ENCODE results near the gene TAF4. TPM values are rescaled to one million over a fixed set of nuclear protein-coding genes. Genes with fewer than 3 reads are reported as not detected.
"Not testable (repeated sequence)": the region's sequence is repeated elsewhere in the genome, so short reads cannot be mapped to it uniquely, and the experiment has no call there.

TAF4 gene
- total RNA-seq, 3 donors from 2014 or later = 11.1 to 13.0 (median 12.7) TPM

- TF ChIP-seq POLR2AphosphoS5 (IDR thresholded peaks at IDR 0.05) = no peak
- TF ChIP-seq, protein P1, sequence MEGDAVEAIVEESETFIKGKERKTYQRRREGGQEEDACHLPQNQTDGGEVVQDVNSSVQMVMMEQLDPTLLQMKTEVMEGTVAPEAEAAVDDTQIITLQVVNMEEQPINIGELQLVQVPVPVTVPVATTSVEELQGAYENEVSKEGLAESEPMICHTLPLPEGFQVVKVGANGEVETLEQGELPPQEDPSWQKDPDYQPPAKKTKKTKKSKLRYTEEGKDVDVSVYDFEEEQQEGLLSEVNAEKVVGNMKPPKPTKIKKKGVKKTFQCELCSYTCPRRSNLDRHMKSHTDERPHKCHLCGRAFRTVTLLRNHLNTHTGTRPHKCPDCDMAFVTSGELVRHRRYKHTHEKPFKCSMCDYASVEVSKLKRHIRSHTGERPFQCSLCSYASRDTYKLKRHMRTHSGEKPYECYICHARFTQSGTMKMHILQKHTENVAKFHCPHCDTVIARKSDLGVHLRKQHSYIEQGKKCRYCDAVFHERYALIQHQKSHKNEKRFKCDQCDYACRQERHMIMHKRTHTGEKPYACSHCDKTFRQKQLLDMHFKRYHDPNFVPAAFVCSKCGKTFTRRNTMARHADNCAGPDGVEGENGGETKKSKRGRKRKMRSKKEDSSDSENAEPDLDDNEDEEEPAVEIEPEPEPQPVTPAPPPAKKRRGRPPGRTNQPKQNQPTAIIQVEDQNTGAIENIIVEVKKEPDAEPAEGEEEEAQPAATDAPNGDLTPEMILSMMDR (IDR thresholded peaks at IDR 0.05) = no peak
- no peaks in the 10 kb centered on the region for H3K9me3 ChIP-seq
- no peak for DNase-seq (ENCODE audit: low spot score in 2 of 2)
- H3K36me3 ChIP-seq = no peaks in the 10 kb centered on the region
- H3K4me1 ChIP-seq = no peaks in the 10 kb centered on the region
- H3K27ac ChIP-seq = no peak overlapping the region
- H3K4me3 ChIP-seq = no peak overlapping the region
- intact Hi-C loops (cut with DNase I; ENCODE audit: low total_unique reads) = no loop called here
- peaks cover 0 to 18% of the 10 kb centered on the region in 2 donors for H3K27me3 ChIP-seq
Measured at GRCh38 chr20:62087227-62087626, 21.5 kb upstream of the TAF4 start.

- H3K27ac ChIP-seq = no peak overlapping the region
- intact Hi-C loops (cut with DNase I; ENCODE audit: low total_unique reads) = no loop called here
- no peaks in the 10 kb centered on the region for H3K9me3 ChIP-seq
- H3K36me3 ChIP-seq = no peaks in the 10 kb centered on the region
- TF ChIP-seq POLR2AphosphoS5 (IDR thresholded peaks at IDR 0.05) (no peak), POLR2A (IDR thresholded peaks at IDR 0.05) (no peak)
- TF ChIP-seq, protein P1 (IDR thresholded peaks at IDR 0.05) = no peak
- H3K27me3 ChIP-seq = peaks cover 0 to 11% of the 10 kb centered on the region in 2 donors
- no peaks in the 10 kb centered on the region for H3K4me1 ChIP-seq
- no peak overlapping the region for H3K4me3 ChIP-seq
- DNase-seq (ENCODE audit: low spot score in 2 of 2) = no peak
Measured at GRCh38 chr20:62085206-62085605, 19.5 kb upstream of the TAF4 start.

- H3K36me3 ChIP-seq; H3K27ac ChIP-seq; DNase-seq (ENCODE audit: low spot score in 2 of 2); H3K9me3 ChIP-seq; H3K4me3 ChIP-seq; H3K4me1 ChIP-seq; intact Hi-C loops (cut with DNase I; ENCODE audit: low total_unique reads): not testable (repeated sequence)
- peaks cover 0 to 11% of the 10 kb centered on the region in 2 donors for H3K27me3 ChIP-seq
Measured at GRCh38 chr20:62084224-62084623, 18.5 kb upstream of the TAF4 start.

DNA sequence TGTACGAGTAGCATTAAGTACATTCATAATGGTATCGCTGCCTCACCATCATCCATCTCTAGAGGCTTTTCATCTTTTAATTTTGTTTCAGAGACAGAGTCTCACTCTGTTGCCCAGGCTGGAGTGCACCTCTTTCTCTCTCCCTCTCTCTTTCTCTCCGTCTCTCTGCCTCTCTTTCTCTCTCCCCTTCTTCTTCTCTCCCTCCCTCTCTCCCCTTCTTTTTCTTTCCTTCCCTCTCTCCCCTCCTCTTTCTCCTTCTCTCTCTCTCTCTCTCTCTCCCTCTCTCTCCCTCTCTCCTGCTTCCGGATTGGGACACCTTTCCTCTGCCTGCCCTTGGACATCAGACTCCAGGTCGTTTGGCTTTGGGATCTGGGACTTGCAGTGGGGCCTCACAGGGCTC lies 17.6 kb upstream of the TAF4 start:
- H3K27me3 ChIP-seq = peaks cover 0 to 11% of the 10 kb centered on the region in 2 donors
- H3K9me3 ChIP-seq = no peaks in the 10 kb centered on the region
- TF ChIP-seq, protein P1 (IDR thresholded peaks at IDR 0.05) = no peak
- TF ChIP-seq POLR2AphosphoS5 (IDR thresholded peaks at IDR 0.05) = no peak
- no peak for TF ChIP-seq POLR2A (IDR thresholded peaks at IDR 0.05)
- no peak overlapping the region for H3K4me3 ChIP-seq
- no peaks in the 10 kb centered on the region for H3K36me3 ChIP-seq
- DNase-seq (ENCODE audit: low spot score in 2 of 2) = no peak
- no peak overlapping the region for H3K27ac ChIP-seq
- H3K4me1 ChIP-seq = no peaks in the 10 kb centered on the region
- intact Hi-C loops (cut with DNase I; ENCODE audit: low total_unique reads) = no loop called here

DNA sequence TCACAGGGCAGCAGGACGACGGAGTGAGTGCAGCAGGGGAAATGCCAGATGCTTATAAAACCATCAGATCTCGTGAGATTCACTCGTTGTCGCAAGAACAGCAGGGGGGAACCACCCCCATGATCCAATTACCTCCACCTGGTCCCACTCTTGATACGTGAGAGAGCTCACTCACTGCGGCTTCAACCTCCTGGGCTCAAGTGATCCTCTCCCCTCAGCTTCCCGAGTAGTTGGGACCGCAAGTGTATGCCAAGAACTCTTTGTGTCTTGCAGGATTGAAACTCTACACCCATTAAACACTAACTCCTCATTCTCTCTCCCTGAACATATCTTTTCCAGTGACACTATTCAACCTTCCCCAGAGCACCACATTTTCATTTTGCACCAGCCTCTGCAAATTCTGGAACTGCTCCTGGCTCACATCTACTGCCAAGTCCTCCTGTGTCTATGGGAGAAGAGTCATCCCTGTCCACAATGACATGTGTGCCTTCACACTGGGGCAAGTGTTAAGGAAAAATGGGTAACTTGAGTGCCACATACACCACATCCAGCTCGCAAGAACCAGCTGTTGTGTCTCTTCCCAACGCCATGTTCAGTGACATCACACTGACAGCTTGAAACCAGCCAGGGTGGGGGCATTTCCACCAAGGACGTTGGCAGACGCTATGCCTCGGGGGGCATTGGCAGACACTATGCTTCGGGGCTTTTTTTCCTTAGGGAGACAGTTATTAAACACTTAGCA lies 14.7 kb upstream of the TAF4 start:
- no peaks in the 10 kb centered on the region for H3K4me1 ChIP-seq
- H3K9me3 ChIP-seq = peaks cover 8% of the 10 kb centered on the region in 2 donors
- H3K4me3 ChIP-seq = no peak overlapping the region
- H3K27ac ChIP-seq = no peak overlapping the region
- intact Hi-C loops (cut with DNase I; ENCODE audit: low total_unique reads) = no loop called here
- no peaks in the 10 kb centered on the region for H3K36me3 ChIP-seq
- DNase-seq (ENCODE audit: low spot score in 2 of 2) = no peak
- TF ChIP-seq, protein P1 (IDR thresholded peaks at IDR 0.05) = no peak
- TF ChIP-seq POLR2AphosphoS5 (IDR thresholded peaks at IDR 0.05) = no peak
- no peak for TF ChIP-seq POLR2A (IDR thresholded peaks at IDR 0.05)
- H3K27me3 ChIP-seq = no peaks in the 10 kb centered on the region
